Measurements from ENCODE around the gene OR52M1. TPM values are rescaled to one million over a fixed set of nuclear protein-coding genes. Genes with fewer than 3 reads are reported as not detected.

Gene OR52M1
- total RNA-seq, 2 experiments from 2014 or later = not detected

Other genes with a start within 250 kb of the OR52M1 start
- not detected in 2 replicates for gene OR52B4, start 176.8 kb upstream of the OR52M1 start, total RNA-seq (2014; rRNA removed; shearing (Covaris generic))
- not detected in 2 replicates for gene OR52B4, start 176.8 kb upstream of the OR52M1 start, total RNA-seq (2022)
- 11.3 and 12.9 TPM in 2 replicates for gene TRIM21, start 151.5 kb upstream of the OR52M1 start, total RNA-seq (2014; rRNA removed; shearing (Covaris generic))
- gene TRIM21, start 151.5 kb upstream of the OR52M1 start, total RNA-seq (2022) = 11.2 and 13.1 TPM in 2 replicates
- not detected in 2 replicates for gene OR52K2, start 95.9 kb upstream of the OR52M1 start, total RNA-seq (2014; rRNA removed; shearing (Covaris generic))
- gene OR52K2, start 95.9 kb upstream of the OR52M1 start, total RNA-seq (2022) = not detected in 2 replicates
- gene OR52K1, start 62.5 kb upstream of the OR52M1 start, total RNA-seq (2014; rRNA removed; shearing (Covaris generic)) = not detected in 2 replicates
- not detected in 2 replicates for gene OR52K1, start 62.5 kb upstream of the OR52M1 start, total RNA-seq (2022)
- gene OR52I2, start 36.6 kb downstream of the OR52M1 start, total RNA-seq (2014; rRNA removed; shearing (Covaris generic)) = not detected in 2 replicates
- not detected in 2 replicates for gene OR52I2, start 36.6 kb downstream of the OR52M1 start, total RNA-seq (2022)
- not detected in 2 replicates for gene OR52I1, start 48.8 kb downstream of the OR52M1 start, total RNA-seq (2014; rRNA removed; shearing (Covaris generic))
- gene OR52I1, start 48.8 kb downstream of the OR52M1 start, total RNA-seq (2022) = not detected in 2 replicates
- gene TRIM68, start 63.0 kb downstream of the OR52M1 start, total RNA-seq (2014; rRNA removed; shearing (Covaris generic)) = 10.4 and 13.2 TPM in 2 replicates
- 11.9 and 15.8 TPM in 2 replicates for gene TRIM68, start 63.0 kb downstream of the OR52M1 start, total RNA-seq (2022)
- not detected in 2 replicates for gene OR51D1, start 92.3 kb downstream of the OR52M1 start, total RNA-seq (2014; rRNA removed; shearing (Covaris generic))
- not detected in 2 replicates for gene OR51D1, start 92.3 kb downstream of the OR52M1 start, total RNA-seq (2022)
- 0.09 TPM in 1 of 2 replicates, not detected in the other for gene OR51E1, start 98.8 kb downstream of the OR52M1 start, total RNA-seq (2014; rRNA removed; shearing (Covaris generic))
- gene OR51E1, start 98.8 kb downstream of the OR52M1 start, total RNA-seq (2022) = not detected in 2 replicates
- 0.05 TPM in 1 of 2 replicates, not detected in the other for gene OR51E2, start 152.7 kb downstream of the OR52M1 start, total RNA-seq (2014; rRNA removed; shearing (Covaris generic))
- not detected in 2 replicates for gene OR51E2, start 152.7 kb downstream of the OR52M1 start, total RNA-seq (2022)
- not detected in 2 replicates for gene MMP26, start 159.6 kb downstream of the OR52M1 start, total RNA-seq (2014; rRNA removed; shearing (Covaris generic))
- gene MMP26, start 159.6 kb downstream of the OR52M1 start, total RNA-seq (2022) = not detected in 2 replicates
- not detected in 2 replicates for gene OR51F1, start 224.7 kb downstream of the OR52M1 start, total RNA-seq (2014; rRNA removed; shearing (Covaris generic))
- not detected in 2 replicates for gene OR51F1, start 224.7 kb downstream of the OR52M1 start, total RNA-seq (2022)